IPS DF 4.7 (cell line): ENCODE results near the gene TMEM187.

ENCODE experiments used
- DNase-seq: peaks from one replicate; pipeline ENCODE4 v3.0.0-alpha.2; 2013; ENCODE audit warnings: low spot score; ENCODE audit errors: extremely low read depth

TMEM187 gene

DNA sequence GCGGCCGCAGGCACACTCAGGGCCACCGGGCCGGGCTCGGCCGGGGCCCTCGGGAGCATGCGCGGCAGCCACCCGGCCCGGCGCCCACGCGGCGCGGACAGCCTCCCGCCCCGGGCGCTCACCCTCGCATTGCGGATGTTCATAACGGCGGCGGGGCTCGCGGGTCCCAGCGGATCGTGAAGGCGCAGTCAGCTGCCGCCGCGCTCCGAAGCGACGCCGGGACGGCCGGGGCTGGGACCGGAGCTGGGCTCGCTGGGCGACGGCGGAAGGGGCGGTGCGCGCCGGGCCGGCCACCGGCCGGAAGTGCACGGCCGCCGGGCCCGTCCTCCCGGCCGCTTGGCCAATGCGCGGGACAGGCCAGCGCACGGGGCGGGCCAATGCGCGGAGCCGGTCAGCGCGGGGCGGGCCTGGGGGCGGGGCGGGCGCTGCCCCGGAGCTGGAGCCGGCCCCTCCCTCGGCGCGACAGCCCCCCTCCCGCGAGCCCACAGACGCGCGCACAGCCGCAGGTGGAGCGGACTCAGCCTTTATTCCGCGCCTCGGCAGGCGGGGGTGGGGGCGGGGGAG is 37.7 kb upstream of the TMEM187 start, which contains the start of gene NAA10:
Gene NAA10, minus strand, starts transcription at position 276 of the 564 bp plus-strand sequence. Its CDS starts 133 bp downstream, at position 143.
- DNase-seq = no peak

DNA sequence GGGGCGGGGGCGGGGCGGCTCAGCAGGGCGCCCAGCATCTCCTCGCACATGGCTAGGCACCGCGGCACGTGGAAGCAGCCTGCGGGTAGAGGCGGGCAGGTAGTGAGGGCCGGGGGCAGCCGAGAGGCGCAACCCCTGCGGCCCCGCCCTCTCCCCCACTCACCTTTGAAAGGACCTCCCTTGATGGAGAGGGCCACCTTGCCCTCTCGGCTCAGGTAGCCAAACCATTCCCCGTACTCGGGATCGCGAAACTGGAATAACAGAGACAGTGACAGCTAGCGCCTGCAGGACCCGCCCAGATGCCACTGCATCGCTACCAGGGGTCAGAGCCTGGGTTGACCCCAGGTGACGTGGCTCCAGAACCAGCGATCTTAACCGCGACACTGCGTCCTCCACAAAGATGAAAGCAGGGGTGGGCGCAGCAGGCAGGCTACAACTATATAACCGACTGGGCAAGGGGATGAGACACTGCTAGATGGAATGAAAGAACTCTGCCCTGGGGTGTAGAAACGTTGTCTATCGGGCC is 37.2 kb upstream of the TMEM187 start:
- no peak for DNase-seq

DNA sequence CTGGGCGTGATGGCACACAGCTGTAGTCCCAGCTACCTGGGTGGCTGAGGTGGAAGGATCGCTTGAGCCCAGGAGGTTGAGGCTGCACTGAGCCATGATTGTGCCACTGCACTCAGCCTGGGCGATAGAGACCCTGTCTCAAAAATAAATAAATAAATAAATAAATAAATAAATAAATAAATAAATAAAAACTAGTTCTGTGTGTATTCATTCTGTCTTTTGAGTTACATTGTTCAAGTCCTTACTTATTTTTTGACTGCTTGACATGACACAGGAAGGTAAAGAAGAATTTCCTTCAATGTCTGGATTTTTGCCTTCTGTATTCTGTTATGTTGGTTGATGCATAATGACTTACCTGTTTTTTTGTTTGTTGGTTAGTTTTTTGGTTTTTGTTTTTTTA is 35.5 kb upstream of the TMEM187 start:
- DNase-seq = no peak

DNA sequence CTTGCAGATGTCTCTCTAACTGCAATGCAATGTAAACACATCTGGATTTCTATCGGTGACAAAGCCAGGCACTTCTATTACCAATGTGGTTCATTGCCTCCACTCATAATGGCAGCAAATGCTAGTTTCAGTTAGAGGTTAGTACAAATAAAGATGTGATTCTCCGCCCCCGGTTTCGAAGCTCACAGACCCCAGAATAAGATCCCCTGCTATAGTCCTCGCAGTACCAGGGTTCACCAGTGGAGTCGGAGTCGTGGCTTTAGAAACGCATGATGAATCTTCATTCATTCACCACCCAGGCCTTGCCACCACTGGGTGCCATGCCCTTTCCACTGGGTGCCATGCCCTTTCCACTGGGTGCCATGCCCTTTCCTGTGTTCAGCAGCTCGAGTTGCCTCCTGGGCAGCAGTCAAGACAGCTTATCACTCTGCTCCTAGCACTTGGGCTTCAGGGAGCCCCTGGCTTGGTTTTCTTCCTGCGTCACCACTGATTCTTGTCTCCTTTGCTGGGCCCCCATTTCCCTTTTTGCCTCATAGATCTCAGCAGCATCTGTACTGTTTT is 34.2 kb upstream of the TMEM187 start:
- no peak for DNase-seq

DNA sequence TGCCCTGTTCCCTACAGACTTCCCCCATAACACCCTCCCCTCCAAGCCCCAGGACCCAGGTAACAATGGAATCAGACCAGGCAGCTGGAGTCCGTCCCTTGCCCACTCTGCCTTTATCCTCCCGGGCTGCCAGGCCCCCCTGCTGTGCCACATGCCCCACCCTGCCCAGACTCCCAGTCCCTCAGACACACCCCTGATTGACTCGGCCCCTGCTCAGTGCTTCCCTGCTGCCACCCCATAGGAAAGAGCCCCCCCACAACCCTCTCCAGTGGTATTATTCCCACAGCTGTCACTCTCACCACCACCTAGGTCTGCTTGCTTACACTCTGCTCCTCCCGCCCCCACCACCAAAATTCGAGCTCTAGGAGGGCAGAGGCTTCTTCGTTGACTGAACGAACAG is 33.0 kb upstream of the TMEM187 start:
- no peak for DNase-seq

DNA sequence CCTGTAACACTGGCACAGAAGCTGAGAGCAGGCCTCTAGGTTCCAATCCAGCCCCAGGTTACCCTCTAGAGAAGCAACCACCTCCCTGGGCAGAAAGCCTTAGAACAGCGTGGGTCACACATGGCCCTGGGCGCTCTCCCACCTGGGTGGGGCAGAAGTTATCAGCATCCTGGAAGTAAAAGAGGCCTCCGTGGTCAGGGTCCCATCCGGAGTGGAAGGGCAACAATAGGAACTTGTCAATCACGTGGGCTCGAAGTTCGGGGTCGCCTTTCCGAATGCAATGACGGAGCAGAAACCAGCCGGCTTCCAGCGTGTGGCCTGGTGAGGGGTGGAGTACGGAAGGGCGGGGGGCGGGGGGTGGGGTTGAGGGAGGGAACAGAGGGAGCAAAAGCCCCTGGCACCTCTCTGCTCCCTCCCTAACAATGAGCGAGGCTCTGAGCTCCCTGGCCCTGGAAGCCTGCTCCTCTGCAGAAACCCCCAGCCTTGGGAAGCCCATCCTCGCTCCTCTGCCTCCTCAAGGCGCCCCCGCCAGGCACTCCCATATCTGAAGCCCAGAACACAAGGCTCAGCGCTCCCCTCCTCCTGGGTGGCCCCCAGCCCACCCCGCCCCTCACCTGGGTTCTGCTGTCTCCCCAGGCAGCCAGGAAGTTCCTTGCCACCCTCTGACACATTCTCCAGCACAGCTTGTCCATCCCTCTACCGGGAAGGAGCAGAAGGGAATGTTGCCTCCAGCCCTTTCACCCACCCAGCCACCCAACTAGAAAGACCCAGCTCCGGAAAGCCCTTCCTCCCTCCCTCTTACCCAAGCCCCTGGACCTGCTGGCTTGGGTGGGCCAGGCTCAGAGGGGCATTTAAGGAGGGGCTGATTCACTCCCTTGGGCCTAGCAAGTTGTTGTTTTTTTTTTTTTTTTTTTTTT is 31.0 kb upstream of the TMEM187 start:
- DNase-seq = no peak

DNA sequence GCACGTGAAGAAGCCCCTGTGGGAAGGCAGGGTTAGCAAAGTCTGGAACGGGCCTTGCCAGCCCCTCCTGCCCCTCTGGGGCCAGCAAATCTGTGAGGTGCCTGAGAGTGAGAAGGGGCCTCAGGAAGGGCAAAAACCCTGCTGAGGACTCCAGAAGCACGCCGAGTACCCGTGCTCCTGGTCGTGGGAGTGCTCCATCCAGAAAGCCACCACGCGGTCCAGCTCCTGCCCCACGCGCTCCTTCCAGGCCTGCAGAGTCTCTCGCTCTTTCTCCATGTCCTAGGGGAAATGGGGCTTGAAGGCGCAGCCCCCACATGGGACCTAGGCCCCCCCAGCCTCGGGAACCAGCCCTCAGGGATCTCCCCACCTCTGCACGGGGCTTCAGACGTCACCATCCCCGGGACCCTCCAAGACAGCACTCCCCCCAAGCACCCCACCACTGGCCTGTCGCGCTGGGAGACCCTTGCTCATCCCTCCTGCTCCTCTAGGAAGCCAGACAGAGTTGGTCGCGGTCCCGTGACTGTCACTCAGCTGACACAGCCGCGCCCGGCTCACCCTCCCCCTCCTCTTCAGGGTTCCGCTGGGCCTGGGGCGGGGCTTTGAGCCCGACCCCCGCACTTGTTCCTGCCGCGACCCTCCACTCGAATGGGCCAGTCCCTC is 28.3 kb upstream of the TMEM187 start, which contains the start of gene RENBP:
Gene RENBP, minus strand, starts transcription at position 504 of the 660 bp plus-strand sequence. Its CDS starts 33 bp downstream, at position 471.
- no peak for DNase-seq

DNA sequence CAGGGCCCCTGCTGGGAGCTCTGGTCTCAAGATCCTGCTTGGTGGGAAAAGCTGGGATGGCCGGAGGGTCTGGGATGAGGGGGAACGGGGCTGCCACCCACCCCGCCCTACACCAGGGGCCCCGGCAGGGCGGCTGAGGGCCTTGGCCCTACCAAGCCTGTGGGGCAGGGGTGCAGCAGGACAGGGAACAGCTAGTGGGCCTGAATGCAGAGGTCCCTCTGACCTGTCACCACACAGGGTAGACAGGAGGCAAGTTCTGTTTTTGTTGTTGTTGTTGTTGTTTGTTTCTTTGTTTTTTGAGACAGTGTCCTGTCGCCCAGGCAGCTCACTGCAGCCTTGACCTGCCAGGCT is 27.8 kb upstream of the TMEM187 start:
- no peak for DNase-seq

DNA sequence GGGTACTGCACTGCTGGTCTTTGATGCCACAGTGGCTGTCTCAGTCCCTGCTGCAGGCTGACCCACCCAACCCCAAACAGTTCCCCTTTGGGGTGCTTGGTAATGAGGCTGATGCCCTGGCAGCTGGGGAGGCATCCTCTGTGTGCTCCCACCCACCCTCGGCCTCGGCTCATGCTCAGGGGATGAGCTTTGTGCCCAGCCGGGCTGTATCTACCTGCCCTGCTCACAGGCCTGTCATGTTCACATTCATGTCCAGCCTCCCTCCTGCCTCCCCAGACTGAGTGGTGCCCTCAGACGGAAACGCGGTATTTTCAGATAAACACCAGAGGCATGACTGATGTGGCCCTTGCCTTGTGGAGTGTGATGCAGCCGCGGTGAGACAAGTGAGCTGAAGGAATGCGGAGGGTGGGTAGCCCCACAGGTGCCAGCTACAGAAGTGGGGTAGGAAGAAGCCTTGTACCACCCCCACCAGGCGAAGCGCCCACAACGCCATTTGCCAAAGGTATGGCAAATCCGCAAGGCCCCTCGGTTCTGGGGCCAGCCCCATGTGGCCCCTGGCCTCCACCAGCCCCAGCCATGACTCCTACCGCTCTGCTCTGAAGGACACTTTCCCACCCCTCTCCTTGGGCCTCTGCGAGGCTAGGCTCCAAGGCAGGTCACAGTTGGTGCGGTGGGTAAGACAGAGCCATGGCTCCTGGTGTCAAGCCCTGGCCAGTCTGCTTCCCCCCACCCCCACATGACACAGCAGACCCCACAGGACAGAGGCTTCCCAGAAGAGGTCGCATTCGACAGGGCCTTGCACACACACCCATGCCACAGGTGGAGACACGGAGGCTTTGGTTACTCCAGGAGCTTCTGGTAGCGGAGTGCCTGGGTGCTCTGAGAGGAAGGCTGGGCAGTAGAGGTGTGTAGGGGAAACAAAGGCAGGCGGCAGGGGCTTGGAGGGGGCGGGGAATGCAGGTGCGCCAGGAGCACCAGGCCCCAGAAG is 26.3 kb upstream of the TMEM187 start:
- no peak for DNase-seq

DNA sequence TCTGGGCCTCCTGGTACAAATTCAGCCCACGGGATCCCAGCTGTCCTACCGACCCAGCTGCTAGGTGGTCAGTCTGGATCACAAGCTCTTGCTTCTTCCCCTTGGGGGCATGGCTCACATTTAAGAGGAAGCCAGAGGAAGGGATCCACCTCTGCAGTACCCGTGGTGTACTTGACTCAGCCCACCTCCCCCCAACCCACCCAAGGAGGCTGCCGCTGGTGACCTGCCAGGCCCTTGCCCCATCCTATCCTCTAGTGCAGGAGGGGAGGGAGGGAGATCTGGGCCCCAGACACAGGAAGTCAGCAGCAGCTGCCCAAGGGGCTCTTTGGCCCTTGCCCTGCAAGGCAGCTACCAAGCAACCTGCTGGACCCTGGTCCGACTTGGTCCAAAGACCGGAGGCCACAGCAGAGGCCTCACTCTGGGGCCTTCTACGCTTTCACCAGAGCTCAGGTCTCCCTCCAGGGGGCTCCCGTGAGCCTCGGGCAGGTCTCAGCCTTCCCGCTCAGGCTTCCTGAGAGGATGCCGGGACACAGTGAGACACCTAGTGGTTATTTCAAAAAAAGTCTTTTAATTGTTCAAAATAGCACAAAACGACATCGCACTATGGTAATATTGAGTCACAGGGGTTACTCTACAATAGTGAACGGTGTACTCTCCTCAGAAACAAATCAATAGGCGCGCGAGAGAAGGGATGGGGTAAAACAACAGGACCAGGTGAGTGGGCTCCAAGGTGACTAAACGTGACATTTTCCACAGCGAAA is 25.4 kb upstream of the TMEM187 start:
- DNase-seq = no peak

DNA sequence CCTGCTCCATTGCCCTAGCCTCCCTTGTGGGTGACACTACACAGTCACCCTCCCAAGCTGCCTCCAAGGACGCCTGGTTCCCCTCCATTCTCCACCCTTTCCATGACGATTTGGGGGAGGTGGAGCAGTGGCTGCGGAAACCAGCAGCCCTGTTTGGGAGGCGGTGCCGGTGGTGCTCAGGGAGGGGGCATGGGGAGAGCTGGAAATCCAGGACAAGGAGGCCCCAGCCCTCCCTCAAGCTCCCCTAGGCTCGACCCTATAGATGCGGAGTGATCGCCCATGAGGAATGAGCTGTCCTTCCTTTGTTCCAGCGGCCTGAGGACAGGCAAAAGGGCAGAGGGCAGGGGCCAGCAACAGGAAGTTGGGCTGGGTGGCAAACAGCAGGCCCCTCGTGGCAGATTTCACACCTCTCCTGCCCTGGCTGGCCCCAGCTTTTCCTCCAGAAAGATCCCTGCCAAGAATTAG is 24.5 kb upstream of the TMEM187 start:
- DNase-seq = no peak

DNA sequence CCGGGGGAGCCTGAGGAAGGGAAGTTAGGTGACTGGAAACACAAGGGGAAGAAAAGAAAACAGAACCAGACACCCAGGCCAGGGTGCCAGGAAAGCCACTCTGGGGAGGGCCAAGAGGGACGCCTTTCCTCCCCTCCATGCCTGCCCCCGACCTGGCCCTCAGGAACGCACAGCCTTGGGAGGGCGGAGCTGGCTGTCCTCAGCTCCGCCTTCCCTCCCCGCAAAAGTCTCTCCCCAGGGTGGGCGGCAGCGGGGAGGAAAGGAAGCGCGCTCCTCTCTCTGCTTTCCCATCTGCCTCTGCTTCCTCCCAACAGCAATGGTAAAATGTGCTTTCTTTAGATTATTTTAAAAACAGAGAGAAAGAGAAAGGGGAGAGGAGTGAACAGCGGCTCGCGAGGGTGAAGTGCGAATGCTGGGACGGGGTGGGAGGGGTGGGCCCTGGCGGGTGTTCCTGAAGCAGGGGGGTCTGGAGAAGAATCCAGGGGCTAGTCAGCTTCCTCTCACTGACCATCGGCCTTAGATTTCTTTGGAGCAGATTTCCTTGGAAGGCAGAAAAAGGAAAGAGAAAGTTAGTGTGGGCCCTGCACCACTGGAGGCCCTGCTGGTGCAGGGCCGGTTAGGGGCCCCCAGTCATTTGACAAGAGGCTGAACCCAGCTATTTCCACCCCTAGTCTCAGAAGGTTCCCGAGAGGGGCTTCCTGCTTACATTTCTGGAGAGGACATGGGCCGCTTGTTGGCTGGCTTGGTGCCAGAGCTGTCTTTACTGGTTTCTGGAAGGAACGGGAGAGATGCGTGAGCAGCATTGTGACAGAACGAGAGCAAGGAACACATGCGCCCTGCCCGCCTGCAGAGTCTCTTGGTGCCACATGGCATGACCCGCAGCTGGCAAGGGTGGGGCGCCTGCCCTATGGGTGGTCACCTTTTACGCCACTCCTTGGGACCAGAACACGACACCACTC is 23.4 kb upstream of the TMEM187 start:
- DNase-seq = no peak

DNA sequence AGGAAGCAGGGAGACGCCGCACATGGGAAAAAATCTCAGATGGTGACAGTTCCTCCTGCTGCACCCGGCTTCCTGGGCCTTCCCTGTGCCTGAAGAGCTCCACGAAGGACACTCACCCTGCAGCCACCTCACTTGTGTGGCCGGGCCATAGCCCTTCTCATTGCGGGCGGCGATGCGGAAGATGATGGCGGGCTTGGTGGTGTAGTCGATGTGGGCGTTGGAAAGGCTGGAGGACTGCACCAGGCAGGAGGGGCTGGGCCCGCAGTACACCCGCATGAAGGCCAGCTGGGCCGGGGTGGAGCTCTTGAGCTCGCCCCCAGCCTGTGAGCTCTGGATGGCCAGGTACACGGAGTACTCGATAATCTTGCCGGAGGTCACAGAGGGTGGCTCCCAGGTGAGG is 22.4 kb upstream of the TMEM187 start:
- DNase-seq = no peak

DNA sequence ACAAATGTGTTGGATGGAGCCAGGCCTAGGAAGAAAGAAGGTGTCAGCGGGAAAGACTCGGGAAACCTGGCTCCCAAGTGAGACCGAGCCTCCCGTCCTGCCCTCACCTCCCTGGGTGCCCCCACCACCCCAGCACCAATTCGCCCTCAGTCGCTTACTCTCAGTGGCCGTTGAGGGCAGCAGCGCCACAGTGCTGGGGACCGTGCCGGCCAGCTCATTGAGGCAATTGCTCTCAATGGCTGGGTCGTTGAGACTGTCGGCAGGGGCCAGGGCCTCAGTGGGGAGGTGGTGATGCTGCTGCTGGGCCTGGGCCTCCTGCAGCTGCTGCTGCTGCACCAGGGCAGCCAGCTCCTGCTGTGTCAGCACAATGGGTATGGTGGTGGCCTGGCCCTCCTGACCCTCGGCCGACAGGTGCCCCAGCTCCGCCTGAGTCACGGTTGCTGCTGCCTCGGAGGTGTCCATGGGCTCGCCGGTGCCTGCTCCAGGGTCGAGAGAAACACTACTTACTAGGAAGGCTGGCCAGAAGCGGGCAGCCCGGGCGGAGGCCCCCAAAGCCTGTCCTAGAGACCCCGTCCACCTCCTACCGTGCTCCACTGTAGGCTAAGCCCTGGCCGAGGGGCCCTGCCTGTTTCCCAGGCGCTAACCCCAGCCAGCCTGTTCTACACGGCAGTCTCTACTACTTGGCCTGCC is 20.7 kb upstream of the TMEM187 start:
- DNase-seq = no peak

DNA sequence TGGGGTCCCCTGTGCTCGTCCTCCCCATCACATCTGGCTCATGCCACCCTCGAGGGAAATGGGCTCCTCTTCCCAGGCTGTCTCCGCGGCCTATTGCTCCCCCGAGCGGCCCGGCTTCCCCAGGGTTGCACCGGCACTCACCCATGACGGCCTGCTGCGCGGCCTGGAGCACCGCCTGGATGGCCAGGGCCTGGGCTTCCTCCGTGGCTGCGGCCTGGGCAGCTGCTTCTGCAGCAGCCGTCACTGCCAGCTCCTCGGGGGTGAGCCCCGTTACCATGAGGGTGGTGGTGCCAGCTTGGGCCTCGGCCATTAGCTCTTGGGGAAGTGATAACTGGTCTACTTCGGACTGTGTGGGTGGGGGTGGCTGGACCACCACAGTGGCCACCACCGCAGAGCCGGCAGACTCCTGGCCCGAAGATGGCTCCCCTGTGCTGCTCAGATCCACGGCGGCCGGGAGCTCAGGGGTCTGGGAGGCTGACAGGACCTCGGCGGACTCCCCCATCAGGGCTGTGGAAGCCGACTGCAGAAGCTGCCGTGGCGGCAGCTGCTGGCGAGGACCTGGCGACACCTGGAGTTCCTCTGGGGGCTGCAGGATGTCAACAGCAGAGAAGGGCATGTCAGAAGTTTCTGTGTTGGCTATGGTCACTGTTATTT is 20.1 kb upstream of the TMEM187 start:
- no peak for DNase-seq

DNA sequence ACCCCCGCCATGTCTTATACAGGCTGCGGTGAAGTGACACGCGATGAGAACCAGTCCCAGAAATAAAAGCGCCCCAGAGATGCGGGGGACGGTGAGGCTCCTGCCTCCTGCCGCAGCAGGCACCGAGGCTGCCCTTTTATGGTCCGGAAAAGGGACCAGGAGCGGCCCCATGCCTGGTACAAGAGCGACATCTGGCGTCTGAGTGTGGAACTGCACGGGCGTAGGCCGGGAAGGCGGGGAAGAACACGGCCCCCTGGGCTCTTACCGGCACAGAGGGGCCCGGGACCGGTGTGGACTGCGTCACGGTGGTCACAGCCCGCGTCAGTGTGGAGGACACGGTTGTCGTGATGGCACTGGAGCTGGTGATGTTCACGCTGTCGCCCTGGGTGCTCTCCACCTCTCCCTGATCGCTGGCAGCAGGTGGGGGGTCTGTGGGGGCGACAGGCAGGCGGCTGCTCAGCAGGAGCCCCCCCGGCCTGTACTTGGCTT is 19.2 kb upstream of the TMEM187 start:
- no peak for DNase-seq

DNA sequence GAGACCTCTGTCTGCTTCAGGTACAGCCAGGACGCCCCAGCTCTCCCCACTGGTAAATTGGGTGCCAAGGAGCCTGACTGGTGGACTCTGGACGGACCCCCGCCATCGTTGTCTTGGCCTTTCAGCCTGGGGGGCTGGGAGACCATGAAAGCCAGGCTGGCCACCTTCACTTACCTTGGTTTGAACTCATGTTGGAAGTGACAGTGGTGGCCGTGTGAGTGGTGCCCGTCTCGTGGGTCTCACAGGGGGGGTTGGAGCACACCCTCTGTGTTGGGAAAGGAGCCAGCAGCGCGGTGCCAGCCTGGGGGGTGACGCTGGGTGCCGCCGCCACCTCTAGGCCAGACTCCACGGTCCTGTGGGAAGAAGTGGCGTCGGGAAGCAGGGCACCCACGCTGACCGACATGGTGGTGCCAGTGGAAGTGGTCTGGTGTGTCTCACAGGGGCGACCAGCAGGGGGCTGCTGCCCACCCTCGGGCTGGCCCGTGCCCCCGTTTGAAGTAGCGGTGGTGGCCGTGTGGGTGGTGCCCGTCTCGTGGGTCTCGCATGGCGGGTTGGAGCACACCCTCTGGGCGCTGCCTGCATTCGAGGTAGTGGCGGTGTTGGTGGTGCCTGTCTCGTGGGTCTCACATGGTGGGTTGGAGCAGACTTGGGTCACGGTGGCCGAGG is 18.5 kb upstream of the TMEM187 start:
- DNase-seq = no peak
